ENCODE measurements around the gene ZNF180. TPM values are rescaled to one million over a fixed set of nuclear protein-coding genes. Genes with fewer than 3 reads are reported as not detected.

Gene ZNF180
- total RNA-seq, 1 donor from 2014 or later, result 14.4 TPM

DNA sequence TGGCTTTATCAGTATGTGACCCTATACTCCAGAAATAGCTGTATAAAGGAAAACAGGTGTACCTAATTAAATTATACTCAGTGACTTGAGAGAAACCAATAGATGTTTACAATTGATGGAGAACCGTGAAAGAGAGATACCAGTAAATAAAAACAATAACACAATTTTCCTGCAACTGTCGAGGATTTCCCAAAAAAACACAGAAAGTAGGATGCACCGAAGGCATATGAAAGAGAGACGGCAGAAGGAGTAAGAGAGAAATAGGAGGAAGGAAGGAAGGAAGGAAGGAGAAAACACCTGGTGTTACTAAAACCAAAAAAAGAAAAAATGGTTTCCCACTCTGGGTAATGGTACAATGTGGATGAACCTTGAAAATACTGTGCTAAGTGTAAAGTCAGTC lies 45.2 kb downstream of the ZNF180 start:
- Mint-ChIP-seq H3K4me3 (no peak overlapping the region), H3K4me1 (no peaks in the 10 kb centered on the region), H3K9me3 (peaks cover 53% of the 10 kb centered on the region), H3K27me3 (peaks cover 21% of the 10 kb centered on the region), H3K36me3 (ENCODE audit: low read depth) (peaks cover 30% of the 10 kb centered on the region), H3K27ac (no peak overlapping the region)
- ATAC-seq (ENCODE audit: low read depth) (no peak), DNase-seq (no peak)
- intact Hi-C loops (cut with micrococcal nuclease), result no loop called here
- TF ChIP-seq CTCF (IDR thresholded peaks at IDR 0.05), result no peak
- ChIA-PET CTCF (no interaction called here), POLR2A (no interaction called here)

- DNase-seq (no peak), ATAC-seq (ENCODE audit: low read depth) (no peak)
- intact Hi-C loops (cut with micrococcal nuclease), result no loop called here
- no peak overlapping the region for H3K4me3 Mint-ChIP-seq
- H3K27me3 Mint-ChIP-seq, result peaks cover 23% of the 10 kb centered on the region
- TF ChIP-seq CTCF (IDR thresholded peaks at IDR 0.05), result no peak
- no peak overlapping the region for H3K27ac Mint-ChIP-seq
- peaks cover 38% of the 10 kb centered on the region for H3K36me3 Mint-ChIP-seq (ENCODE audit: low read depth)
- ChIA-PET CTCF (no interaction called here), POLR2A (no interaction called here)
- H3K4me1 Mint-ChIP-seq, result peaks cover 12% of the 10 kb centered on the region
- H3K9me3 Mint-ChIP-seq, result peaks cover 57% of the 10 kb centered on the region
Observed at GRCh38 chr19:44452367-44452766, 48.0 kb downstream of the ZNF180 start.

- peaks cover 23% of the 10 kb centered on the region for H3K27me3 Mint-ChIP-seq
- peaks cover 42% of the 10 kb centered on the region for H3K36me3 Mint-ChIP-seq (ENCODE audit: low read depth)
- intact Hi-C loops (cut with micrococcal nuclease), result no loop called here
- ATAC-seq (ENCODE audit: low read depth), result no peak
- peaks cover 59% of the 10 kb centered on the region for H3K9me3 Mint-ChIP-seq
- DNase-seq, result no peak
- ChIA-PET CTCF (no interaction called here), POLR2A (no interaction called here)
- no peak overlapping the region for H3K27ac Mint-ChIP-seq
- peaks cover 12% of the 10 kb centered on the region for H3K4me1 Mint-ChIP-seq
- no peak for TF ChIP-seq CTCF (IDR thresholded peaks at IDR 0.05)
- H3K4me3 Mint-ChIP-seq, result no peak overlapping the region
Observed at GRCh38 chr19:44451687-44452086, 48.6 kb downstream of the ZNF180 start.

GRCh38 chr19:44447916-44448674 lies 52.2 kb downstream of the ZNF180 start, which contains the start of gene ZNF229:
Gene ZNF229, minus strand, starts transcription at chr19:44448472. Its CDS starts 5,625 bp downstream, at chr19:44442847.
- POLR2A ChIA-PET, result interaction anchor here (0.9 kb wide), 1 partner anchor 52 kb away, joined by 4 read pairs; no protein-coding TSS in a partner anchor
- intact Hi-C loops (cut with micrococcal nuclease), result loop anchor here (1.0 to 5.0 kb wide), 6 partner anchors 47 to 513 kb away; partner anchors contain the start of genes ZNF180, ZNF227, ZNF235 and ZNF285
- H3K27ac Mint-ChIP-seq, result peak within 1 kb of the TSS; percentile 79
- DNase-seq, result peak; percentile 69
- peak; percentile 99 for ATAC-seq (ENCODE audit: low read depth)
- peaks cover 12% of the 10 kb centered on the region for H3K4me1 Mint-ChIP-seq
- peaks cover 65% of the 10 kb centered on the region for H3K9me3 Mint-ChIP-seq
- H3K27me3 Mint-ChIP-seq, result peaks cover 21% of the 10 kb centered on the region
- peaks cover 59% of the 10 kb centered on the region for H3K36me3 Mint-ChIP-seq (ENCODE audit: low read depth)
- CTCF ChIA-PET, result no interaction called here
- TF ChIP-seq CTCF (IDR thresholded peaks at IDR 0.05), result no peak
- peak within 1 kb of the TSS; percentile 87 for H3K4me3 Mint-ChIP-seq

DNA sequence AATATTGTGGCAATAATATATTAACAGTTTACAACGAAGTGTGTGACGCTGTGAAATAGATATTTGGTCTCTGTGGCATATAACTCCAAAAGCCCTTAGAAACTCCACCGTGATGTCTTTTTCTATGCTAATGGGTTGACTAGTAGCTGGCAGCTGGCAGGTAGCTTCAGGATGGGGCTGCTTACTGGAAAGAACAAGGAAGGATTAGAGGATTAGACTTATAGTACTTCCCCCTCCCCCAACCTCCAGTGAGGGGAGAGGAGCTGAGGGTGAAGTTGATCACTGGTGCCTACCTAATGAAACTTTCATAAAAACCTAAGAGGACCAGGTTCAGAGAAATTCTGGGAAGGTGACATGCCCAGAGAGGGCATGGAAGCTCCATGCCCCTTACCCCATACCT lies 61.9 kb downstream of the ZNF180 start:
- DNase-seq, result no peak
- Mint-ChIP-seq H3K36me3 (ENCODE audit: low read depth) (peaks cover 74% of the 10 kb centered on the region), H3K9me3 (peaks cover 59% of the 10 kb centered on the region), H3K27me3 (no peaks in the 10 kb centered on the region), H3K27ac (no peak overlapping the region), H3K4me1 (no peaks in the 10 kb centered on the region), H3K4me3 (no peak overlapping the region)
- ChIA-PET POLR2A (no interaction called here), CTCF (no interaction called here)
- ATAC-seq (ENCODE audit: low read depth), result no peak
- no peak for TF ChIP-seq CTCF (IDR thresholded peaks at IDR 0.05)
- intact Hi-C loops (cut with micrococcal nuclease), result no loop called here

Data from activated B cell treated with CpG ODN at 0.5 μM for 24 hours (primary cell).